Measurements from ENCODE around the gene ZNF532.
"Not testable (repeated sequence)": the region's sequence is repeated elsewhere in the genome, so short reads cannot be mapped to it uniquely, and the experiment has no call there.

ZNF532 gene

GRCh38 chr18:58848685-58849084 is 16.0 kb upstream of the ZNF532 start:
- DNase-seq = no peak

- DNase-seq = no peak
These were observed 13.7 kb upstream of the ZNF532 start for GRCh38 chr18:58850786-58851469.

GRCh38 chr18:58851856-58852255 is 12.8 kb upstream of the ZNF532 start:
- DNase-seq = no peak

- no peak for DNase-seq
These were observed 12.0 kb upstream of the ZNF532 start for GRCh38 chr18:58852629-58853028.

- DNase-seq = no peak
These were observed 11.1 kb upstream of the ZNF532 start for GRCh38 chr18:58853561-58853960.

GRCh38 chr18:58855521-58855920 is 9.2 kb upstream of the ZNF532 start:
- not testable (repeated sequence) for DNase-seq

GRCh38 chr18:58856881-58857280 is 7.8 kb upstream of the ZNF532 start:
- DNase-seq = no peak

GRCh38 chr18:58858591-58859468 is 5.8 kb upstream of the ZNF532 start:
- DNase-seq = no peak

- no peak for DNase-seq
These were observed 4.8 kb upstream of the ZNF532 start for GRCh38 chr18:58859907-58860306.

- DNase-seq = no peak
These were observed 3.9 kb upstream of the ZNF532 start for GRCh38 chr18:58860747-58861231.

- DNase-seq = no peak
These were observed 3.3 kb upstream of the ZNF532 start for GRCh38 chr18:58861353-58861752.

GRCh38 chr18:58861861-58862301 is 2.8 kb upstream of the ZNF532 start:
- no peak for DNase-seq

GRCh38 chr18:58862356-58862755 is 2.3 kb upstream of the ZNF532 start:
- DNase-seq = no peak

- DNase-seq = peak; percentile 26
These were observed 1.7 kb upstream of the ZNF532 start for GRCh38 chr18:58862851-58863538.

GRCh38 chr18:58863539-58864145 is 1.0 kb upstream of the ZNF532 start:
- peak; percentile 53 for DNase-seq

- DNase-seq = no peak
These were observed 435 bp downstream of the ZNF532 start for GRCh38 chr18:58865033-58865590.

GRCh38 chr18:58865701-58866065 is 1.0 kb downstream of the ZNF532 start:
- no peak for DNase-seq

GRCh38 chr18:58866066-58866772 is 1.5 kb downstream of the ZNF532 start:
- DNase-seq = no peak

GRCh38 chr18:58866773-58867150 is 2.1 kb downstream of the ZNF532 start:
- no peak for DNase-seq

- no peak for DNase-seq
These were observed 2.7 kb downstream of the ZNF532 start for GRCh38 chr18:58867281-58867961.

- DNase-seq = no peak
These were observed 3.8 kb downstream of the ZNF532 start for GRCh38 chr18:58868440-58868839.
